Panc1 (cell line): Measurements from ENCODE around the gene FBRSL1. TPM values are rescaled to one million over a fixed set of nuclear protein-coding genes. Genes with fewer than 3 reads are reported as not detected.

Experiments
- ATAC-seq: fragments of 200-7000 bp; cut with Tn5 transposase; 2 replicates; pipeline ENCODE4 v1.9.1; 2020; ENCODE audit warnings: mild to moderate bottlenecking, moderate library complexity
- BruUV-seq: library from RNA; stranded (reverse); fragments of 400-500 nt; replicated peaks from 2 replicates; lab custom pipeline; 2021; lab: Mats Ljungman, UMichigan
- CTCF ChIA-PET: fragments of 300-600 bp; sonication (Branson Sonifier 250); formaldehyde crosslinking; loops from one replicate; lab custom pipeline; 2022; ENCODE audit warnings: antibody characterized with exemption; lab: Charles Lee
- POLR2A ChIA-PET: fragments of 300-600 bp; sonication (Branson Sonifier 250); formaldehyde crosslinking; loops from one replicate; lab custom pipeline; 2022; ENCODE audit warnings: antibody characterized with exemption; lab: Charles Lee
- DNase-seq: peaks from one replicate; pipeline ENCODE4 v3.0.0-alpha.2; 2010; ENCODE audit warnings: low read depth, low spot score
- H3K27ac ChIP-seq: 2 replicates; pipeline ENCODE4 v1.5.1; 2011; ENCODE audit warnings: mild to moderate bottlenecking, low read length, inconsistent platforms
- H3K27me3 ChIP-seq: fragments of 200-500 bp; sonication (Bioruptor generic); 2 replicates; pipeline ENCODE4 v1.6.0; 2014; ENCODE audit warnings: low read length, inconsistent platforms; ENCODE audit not compliant: control insufficient read depth, insufficient read depth
- H3K36me3 ChIP-seq: fragments of 200-500 bp; sonication (Bioruptor generic); 2 replicates; pipeline ENCODE4 v1.5.1; 2014; ENCODE audit warnings: inconsistent platforms, mild to moderate bottlenecking, low read length, moderate library complexity; ENCODE audit not compliant: control insufficient read depth, insufficient read depth
- H3K4me1 ChIP-seq: 2 replicates; pipeline ENCODE4 v1.5.1; 2011; ENCODE audit warnings: inconsistent platforms, mild to moderate bottlenecking, low read length, moderate library complexity; ENCODE audit not compliant: control insufficient read depth, insufficient read depth
- H3K4me3 ChIP-seq, 2 experiments: 2 replicates each; pipeline ENCODE4 v1.5.1; 2011 to 2012; ENCODE audit warnings: low read depth in 2 of 2, low read length in 2 of 2, mild to moderate bottlenecking in 2 of 2, inconsistent platforms in 1 of 2, moderate library complexity in 1 of 2
- H3K9me3 ChIP-seq: fragments of 200-500 bp; sonication (Bioruptor generic); 2 replicates; pipeline ENCODE4 v1.5.1; 2014; ENCODE audit warnings: low read depth, mild to moderate bottlenecking, inconsistent platforms, low read length, moderate library complexity; ENCODE audit not compliant: control insufficient read depth, insufficient read depth
- CTCF ChIP-seq: fragments of 450-650 bp; IDR thresholded peaks from 2 replicates; pipeline ENCODE4 v1.5.1; 2017; ENCODE audit warnings: mild to moderate bottlenecking
- POLR2AphosphoS5 ChIP-seq: IDR thresholded peaks from 2 replicates; pipeline ENCODE4 v1.6.1; 2012; ENCODE audit warnings: mild to moderate bottlenecking, low read depth, low read length, moderate library complexity
- REST ChIP-seq, 2 experiments: IDR thresholded peaks; 2 replicates each; pipeline ENCODE4 v1.6.1; 2011 to 2012; ENCODE audit warnings: low read depth in 2 of 2, control low read depth in 1 of 2, low read length in 1 of 2, mild to moderate bottlenecking in 1 of 2, moderate library complexity in 1 of 2; ENCODE audit not compliant: insufficient read depth in 1 of 2
- SIN3A ChIP-seq: IDR thresholded peaks from 2 replicates; pipeline ENCODE4 v1.6.1; 2012; ENCODE audit warnings: low read depth, mild to moderate bottlenecking, low read length, moderate library complexity, borderline replicate concordance; ENCODE audit not compliant: insufficient read depth
- TCF7L2 ChIP-seq: IDR thresholded peaks from 2 replicates; pipeline ENCODE4 v1.6.1; 2011; ENCODE audit warnings: mild to moderate bottlenecking, low read depth, low read length, inconsistent platforms
- in situ Hi-C: cut with HindIII; loops from 2 replicates; pipeline ENCODE4 v1.10.0; 2016; ENCODE audit warnings: low sequenced_read_pairs, low pct_unique_long_range_greater_than_20kb
- intact Hi-C: fragments of 100-400 bp; cut with micrococcal nuclease; formaldehyde crosslinking; loops from one replicate; pipeline ENCODE4 v1.10.0; 2022; ENCODE audit not compliant: unreplicated experiment
- total RNA-seq: library from RNA; stranded (reverse); gene quantifications from one replicate; pipeline ENCODE4 v1.2.1, GENCODE V29; 2021; ENCODE audit not compliant: unreplicated experiment

FBRSL1 gene
- total RNA-seq, 1 experiment from 2014 or later = 104 TPM

- Histone ChIP-seq H3K27ac (peak overlapping the region; percentile 96), H3K36me3 (no peaks in the 10 kb centered on the region), H3K4me1 (peaks cover 4% of the 10 kb centered on the region; the same call in 1 of the 2 replicates), H3K9me3 (no peaks in the 10 kb centered on the region), H3K4me3 (peak overlapping the region; percentile 85 to 88), H3K27me3 (no peaks in the 10 kb centered on the region)
- BruUV-seq = TSS peak; percentile 94
- DNase-seq (no peak), ATAC-seq (peak; percentile 54)
- ChIA-PET POLR2A (interaction anchor here (0.7 kb wide), 2 partner anchors 15 to 31 kb away, joined by 5 to 10 read pairs; no protein-coding TSS in a partner anchor), CTCF (interaction anchor here (0.7 kb wide), 1 partner anchor 80 kb away, joined by 3 read pairs; no protein-coding TSS in a partner anchor)
- in situ Hi-C loops (no loop called here), intact Hi-C loops (no loop called here)
- TF ChIP-seq SIN3A (no peak), POLR2AphosphoS5 (no peak), REST (IDR thresholded peaks at IDR 0.05; ENCODE audit: insufficient read depth in 1 of 2, low read depth in 2 of 2, low read length in 1 of 2) (no peak), TCF7L2 (no peak), CTCF (no peak)
These were observed 44.7 kb upstream of the FBRSL1 start for GRCh38 chr12:132444957-132445883.

DNA sequence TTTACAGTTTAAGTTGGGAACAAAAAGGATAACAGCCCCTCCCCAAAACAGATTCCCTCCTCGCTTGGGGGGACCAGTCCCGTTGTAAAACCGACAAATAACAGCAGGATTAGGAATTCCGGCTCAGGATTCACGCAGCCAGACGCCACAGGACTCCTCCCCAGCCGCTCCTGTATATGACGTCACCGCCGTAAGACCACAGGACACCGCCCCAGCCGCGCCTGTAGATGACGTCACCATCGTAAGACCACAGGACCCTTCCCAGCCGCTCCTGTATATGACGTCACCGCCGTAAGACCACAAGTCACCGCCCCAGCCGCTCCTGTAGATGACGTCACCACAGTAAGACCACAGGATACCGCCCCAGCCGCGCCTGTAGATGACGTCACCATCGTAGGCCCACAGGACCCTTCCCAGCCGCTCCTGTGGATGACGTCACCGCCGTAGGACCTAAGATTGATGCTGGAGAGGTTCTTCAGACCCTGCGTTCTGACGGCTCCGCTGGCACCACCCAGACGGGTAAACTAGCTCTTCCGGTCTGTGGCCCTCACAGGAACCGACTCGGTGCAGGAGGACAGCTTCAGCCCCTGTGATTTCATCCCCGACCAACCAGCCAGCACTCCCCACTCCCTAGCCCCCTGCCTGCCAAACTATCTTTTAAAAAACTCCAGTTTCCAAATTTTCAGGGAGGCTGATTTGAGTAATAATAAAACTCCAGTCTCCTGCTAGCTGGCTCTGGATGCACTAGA is 43.9 kb upstream of the FBRSL1 start:
- intact Hi-C loops (no loop called here), in situ Hi-C loops (no loop called here)
- peak overlapping the region; percentile 96 for H3K27ac ChIP-seq
- no peaks in the 10 kb centered on the region for H3K36me3 ChIP-seq
- TF ChIP-seq POLR2AphosphoS5 (peak; percentile 55; the same call in 1 of the 2 replicates), TCF7L2 (peak; percentile 98), CTCF (no peak), SIN3A (0 out of 2 replicates have a peak, but pooled peaks have one; percentile 58), REST (IDR thresholded peaks at IDR 0.05; ENCODE audit: insufficient read depth in 1 of 2, low read depth in 2 of 2, low read length in 1 of 2) (peak in 1 of 2 experiments; percentile 22; a peak in 1 of 4 replicates)
- no peaks in the 10 kb centered on the region for H3K9me3 ChIP-seq
- H3K27me3 ChIP-seq = no peaks in the 10 kb centered on the region
- DNase-seq = peak; percentile 83
- H3K4me1 ChIP-seq = peaks cover 4% of the 10 kb centered on the region; the same call in 1 of the 2 replicates
- peak overlapping the region; percentile 85 to 88 for H3K4me3 ChIP-seq
- ChIA-PET POLR2A (interaction anchor here (0.7 kb wide), 2 partner anchors 14 to 32 kb away, joined by 5 to 10 read pairs; no protein-coding TSS in a partner anchor), CTCF (interaction anchor here (0.7 kb wide), 1 partner anchor 79 kb away, joined by 3 read pairs; no protein-coding TSS in a partner anchor)
- peak; percentile 92 for ATAC-seq
- no TSS peak for BruUV-seq
